Right ventricle myocardium superior (tissue), 1 donor: ENCODE results near the gene UBTFL1. TPM values are rescaled to one million over a fixed set of nuclear protein-coding genes. Genes with fewer than 3 reads are reported as not detected.
"Not testable (repeated sequence)": the region's sequence is repeated elsewhere in the genome, so short reads cannot be mapped to it uniquely, and the experiment has no call there.

Source experiments
- ATAC-seq: fragments of 200-7000 bp; cut with Tn5 transposase; one replicate; pipeline ENCODE4 v1.9.1; 2020; ENCODE audit warnings: mild to moderate bottlenecking; ENCODE audit not compliant: poor library complexity
- DNase-seq: peaks from one replicate; pipeline ENCODE4 v3.0.0-alpha.2; 2020
- intact Hi-C: fragments of 100-400 bp; cut with DNase I; formaldehyde crosslinking; loops from one replicate; pipeline ENCODE4 v1.11.2; 2022
- long read RNA-seq: library from polyadenylated mRNA; unstranded; transcript quantifications from one replicate; pipeline ENCODE4 v2.0.0, GENCODE V29; 2021
- total RNA-seq: library from RNA; stranded (reverse); fragmentation: NEBNext Ultra II Directional; extraction: Animal tissue kit (Norgen Biotek cat#: 25700); gene quantifications from one replicate; pipeline ENCODE4 v1.2.1, GENCODE V29; 2021
- donor health status: DM: no; HTN: yes; CAD: no; lungs with severe emphysema.

Gene UBTFL1
- not detected for total RNA-seq
- long read RNA-seq = 0 reads

DNA sequence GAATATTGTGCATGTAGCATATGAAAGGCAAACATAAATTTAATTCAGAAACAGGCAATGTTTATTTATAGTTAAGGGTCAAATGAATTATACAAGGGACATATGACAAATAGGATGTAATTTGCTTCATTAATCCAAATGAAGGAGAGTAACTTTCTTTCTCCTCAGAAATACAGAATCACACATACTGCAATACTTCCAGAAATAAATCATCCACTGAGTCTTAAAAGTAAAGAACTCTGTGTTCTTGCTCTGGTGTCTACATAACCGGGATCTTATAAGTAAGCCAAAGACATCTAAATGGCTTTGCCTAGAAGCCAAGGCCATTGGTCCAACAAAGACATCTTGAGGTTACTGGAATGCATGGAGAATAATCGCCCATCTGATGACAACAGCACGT, at the start of gene UBTFL1:
UBTFL1 (plus strand) TSS at position 301 of the 400 bp plus-strand sequence; CDS start at position 301, 0 bp downstream.
- DNase-seq, ATAC-seq, intact Hi-C loops: not testable (repeated sequence)

GRCh38 chr11:90051591-90052209, 34.0 kb upstream of the UBTFL1 start:
- intact Hi-C loops, DNase-seq, ATAC-seq: not testable (repeated sequence)

GRCh38 chr11:90052311-90052710, 33.4 kb upstream of the UBTFL1 start:
- intact Hi-C loops, ATAC-seq, DNase-seq: not testable (repeated sequence)

- ATAC-seq, DNase-seq, intact Hi-C loops: not testable (repeated sequence)
Measured at GRCh38 chr11:90053545-90053944, 32.2 kb upstream of the UBTFL1 start.

DNA sequence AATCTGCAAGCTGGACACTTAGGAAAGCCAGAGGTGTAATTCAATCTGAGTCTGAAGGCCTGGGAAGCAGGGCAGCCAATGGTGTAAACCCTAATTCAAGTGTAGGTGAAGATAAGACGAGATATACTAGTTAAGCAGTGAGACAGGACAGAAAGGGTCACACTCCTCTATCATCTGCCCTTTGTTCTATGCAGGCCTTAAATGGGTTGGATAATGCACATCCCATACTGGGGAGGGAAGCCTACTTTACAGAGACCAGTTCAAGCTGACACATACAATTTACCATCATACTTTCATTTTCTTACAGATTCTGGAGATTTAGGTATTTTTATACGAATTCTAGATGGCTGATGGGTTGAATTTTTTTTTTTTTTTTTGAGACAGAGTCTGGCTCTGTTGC, 3.0 kb downstream of the UBTFL1 start:
- DNase-seq, intact Hi-C loops, ATAC-seq: not testable (repeated sequence)

DNA sequence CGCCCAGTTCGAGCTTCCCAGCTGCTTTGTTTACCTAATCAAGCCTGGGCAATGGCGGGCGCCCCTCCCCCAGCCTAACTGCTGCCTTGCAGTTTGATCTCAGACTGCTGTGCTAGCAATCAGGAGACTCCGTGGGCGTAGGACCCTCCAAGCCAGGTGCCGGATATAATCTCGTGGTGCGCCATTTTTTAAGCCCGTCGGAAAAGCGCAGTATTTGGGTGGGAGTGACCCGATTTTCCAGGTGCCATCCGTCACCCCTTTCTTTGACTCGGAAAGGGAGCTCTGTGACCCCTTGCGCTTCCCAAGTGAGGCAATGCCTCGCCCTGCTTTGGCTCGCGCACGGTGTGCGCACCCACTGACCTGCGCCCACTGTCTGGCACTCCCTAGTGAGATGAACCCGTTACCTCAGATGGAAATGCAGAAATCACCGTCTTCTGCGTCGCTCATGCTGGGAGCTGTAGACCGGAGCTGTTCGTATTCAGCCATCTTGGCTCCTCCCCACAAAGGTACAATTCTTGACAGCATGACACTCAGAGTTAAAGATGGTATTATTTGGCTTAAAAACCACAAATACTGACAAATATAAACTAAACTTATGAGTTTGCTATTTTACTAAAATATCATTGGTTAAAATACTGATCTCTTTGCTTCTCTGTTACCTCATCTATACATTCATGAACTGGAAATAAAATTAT, 9.6 kb downstream of the UBTFL1 start:
- ATAC-seq, DNase-seq, intact Hi-C loops: not testable (repeated sequence)

- DNase-seq, intact Hi-C loops, ATAC-seq: not testable (repeated sequence)
Measured at GRCh38 chr11:90098261-90098660, 12.5 kb downstream of the UBTFL1 start.

GRCh38 chr11:90100431-90100830, 14.7 kb downstream of the UBTFL1 start:
- no peak for ATAC-seq
- intact Hi-C loops = no loop called here
- no peak for DNase-seq

DNA sequence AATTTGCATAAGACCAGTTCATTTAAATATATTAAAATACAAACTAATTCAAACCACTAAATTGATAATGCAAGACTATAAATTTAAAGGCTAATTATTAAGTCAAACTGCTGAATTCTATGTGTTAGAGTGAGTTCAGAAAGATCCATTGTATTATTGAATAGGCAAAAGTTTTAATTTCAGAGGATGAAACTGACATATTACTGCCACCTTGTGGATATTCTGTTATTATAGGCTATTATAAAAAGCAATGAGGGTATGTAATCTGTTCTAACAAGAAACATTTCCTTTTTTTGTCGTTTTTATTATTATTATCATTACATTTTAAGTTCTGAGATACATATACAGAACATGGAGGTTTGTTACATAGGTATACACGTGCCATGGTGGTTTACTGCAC, 27.8 kb downstream of the UBTFL1 start:
- no peak for DNase-seq
- ATAC-seq = no peak
- intact Hi-C loops = no loop called here

- ATAC-seq (no peak), DNase-seq (no peak)
- intact Hi-C loops = no loop called here
Measured at GRCh38 chr11:90120191-90120590, 34.4 kb downstream of the UBTFL1 start.

- intact Hi-C loops = no loop called here
- ATAC-seq (no peak), DNase-seq (no peak)
Measured at GRCh38 chr11:90124371-90124770, 38.6 kb downstream of the UBTFL1 start.

DNA sequence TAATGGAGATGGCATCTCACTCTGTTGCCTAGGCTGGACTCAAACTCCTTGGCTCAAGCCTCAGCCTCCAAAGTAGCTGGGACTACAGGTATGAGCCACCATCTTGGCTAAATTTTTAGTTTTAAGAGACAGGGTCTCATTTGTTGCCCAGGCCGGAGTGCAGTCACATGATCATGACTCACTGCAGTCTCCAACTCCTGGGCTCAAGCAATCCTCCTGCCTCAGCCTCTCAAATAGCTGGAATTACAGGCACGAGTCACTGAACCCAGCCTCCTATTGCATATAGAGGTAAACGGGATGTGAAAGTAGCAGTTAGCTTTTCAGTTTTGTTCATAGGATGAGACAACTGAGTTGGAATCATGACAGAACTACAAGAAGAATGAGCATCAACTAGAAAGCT, 39.2 kb downstream of the UBTFL1 start:
- no peak for DNase-seq
- intact Hi-C loops = no loop called here
- ATAC-seq = no peak

DNA sequence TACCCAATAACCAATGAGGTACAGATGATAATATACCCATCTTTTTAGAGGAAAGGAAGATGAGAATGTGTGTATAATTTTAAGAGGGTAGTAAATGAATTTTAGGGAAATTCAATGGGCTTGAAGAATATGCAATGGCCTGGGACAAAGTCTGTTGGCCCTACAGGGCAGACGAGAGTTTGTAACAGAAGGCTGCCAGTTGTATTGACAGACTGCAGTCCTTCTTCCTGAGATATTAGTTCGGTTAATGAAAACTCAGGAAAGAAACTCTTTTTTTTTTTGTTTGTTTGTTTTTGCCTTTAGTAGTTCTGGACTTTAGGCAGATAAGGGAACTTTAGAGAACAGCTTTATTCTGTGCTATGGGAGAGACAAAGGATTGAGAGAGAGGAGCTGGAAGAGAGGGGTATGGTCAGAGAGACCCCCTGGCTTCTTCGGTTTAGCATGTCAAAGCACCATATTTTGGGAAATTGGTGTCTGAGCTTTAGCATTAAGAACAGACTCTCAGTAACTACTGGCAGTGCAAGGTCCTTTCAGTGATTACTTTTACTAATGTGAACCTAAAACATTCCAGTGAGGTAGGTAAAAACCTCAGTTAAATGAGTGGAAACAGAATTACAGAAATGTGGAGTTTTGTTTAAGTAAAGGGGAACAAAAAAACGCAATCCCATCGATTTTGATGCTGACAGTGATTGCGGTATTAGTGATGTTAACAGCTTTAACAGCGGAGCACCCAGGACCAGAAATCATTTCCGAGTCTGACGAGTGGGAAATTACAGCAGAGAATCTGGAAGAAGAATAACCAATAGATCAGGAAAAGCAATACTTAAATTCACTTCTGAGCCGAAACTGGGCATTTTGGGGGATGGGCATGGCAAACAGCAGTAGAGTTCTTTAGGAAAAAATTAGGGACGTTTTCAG, 48.1 kb downstream of the UBTFL1 start:
- no peak for DNase-seq
- ATAC-seq = no peak
- intact Hi-C loops = no loop called here

DNA sequence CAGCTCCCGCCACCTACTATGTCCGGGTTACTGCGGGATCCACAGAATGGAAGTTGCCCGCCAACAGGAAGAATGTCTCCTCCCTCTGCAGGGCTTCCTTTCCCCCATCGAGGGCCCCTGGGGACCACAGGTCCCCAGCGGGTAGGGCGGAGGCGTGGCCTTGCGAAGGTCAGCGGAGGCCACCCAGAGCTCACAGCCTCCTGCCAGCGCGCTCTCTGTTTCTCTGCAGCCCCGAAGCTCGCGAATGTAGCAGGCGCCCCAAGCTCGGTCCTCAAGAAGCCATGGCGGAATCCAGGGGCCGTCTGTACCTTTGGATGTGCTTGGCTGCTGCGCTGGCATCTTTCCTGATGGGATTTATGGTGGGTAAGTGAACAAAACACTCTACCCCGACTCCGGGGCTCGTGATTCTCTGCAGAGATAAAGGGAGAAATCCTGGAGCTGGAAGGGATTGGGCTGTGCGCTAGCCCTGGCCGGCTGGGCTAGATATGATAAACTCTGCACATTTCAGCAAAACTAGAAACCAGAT, 48.8 kb downstream of the UBTFL1 start, which contains the start of gene NAALAD2:
NAALAD2 (plus strand) TSS at position 186 of the 526 bp plus-strand sequence; CDS start at position 282, 96 bp downstream.
- ATAC-seq (peak; percentile 96), DNase-seq (peak; percentile 65)
- intact Hi-C loops = no loop called here

- intact Hi-C loops = no loop called here
- DNase-seq (no peak), ATAC-seq (no peak)
Measured at GRCh38 chr11:90135016-90135415, 49.3 kb downstream of the UBTFL1 start.
